GM21447 (cell line): Measurements from ENCODE around the gene PDE3B.
"Not testable (repeated sequence)": the region's sequence is repeated elsewhere in the genome, so short reads cannot be mapped to it uniquely, and the experiment has no call there.

Source experiments
- ATAC-seq: cut with Tn5 transposase; IDR thresholded peaks from one replicate; pipeline ENCODE4 v1.9.1; 2021; ENCODE audit not compliant: unreplicated experiment

PDE3B gene

GRCh38 chr11:14638561-14638960 lies 5.0 kb upstream of the PDE3B start:
- no peak for ATAC-seq

- no peak for ATAC-seq
Measured at GRCh38 chr11:14641801-14642200, 1.8 kb upstream of the PDE3B start.

GRCh38 chr11:14642453-14642852 lies 1.2 kb upstream of the PDE3B start:
- no peak for ATAC-seq

- ATAC-seq: no peak
Measured at GRCh38 chr11:14642873-14643696, 519 bp upstream of the PDE3B start.

GRCh38 chr11:14644226-14645014 lies 816 bp downstream of the PDE3B start:
- ATAC-seq: peak; percentile 54

- no peak for ATAC-seq
Measured at GRCh38 chr11:14645015-14645912, 1.7 kb downstream of the PDE3B start.

GRCh38 chr11:14645985-14646900 lies 2.6 kb downstream of the PDE3B start:
- ATAC-seq: no peak

GRCh38 chr11:14650064-14650463 lies 6.5 kb downstream of the PDE3B start:
- no peak for ATAC-seq

GRCh38 chr11:14653090-14653489 lies 9.5 kb downstream of the PDE3B start:
- ATAC-seq: no peak

- no peak for ATAC-seq
Measured at GRCh38 chr11:14655435-14655834, 11.8 kb downstream of the PDE3B start.

GRCh38 chr11:14656536-14657457 lies 13.2 kb downstream of the PDE3B start:
- no peak for ATAC-seq

GRCh38 chr11:14657841-14658240 lies 14.2 kb downstream of the PDE3B start:
- no peak for ATAC-seq

GRCh38 chr11:14664926-14665325 lies 21.3 kb downstream of the PDE3B start:
- not testable (repeated sequence) for ATAC-seq

- not testable (repeated sequence) for ATAC-seq
Measured at GRCh38 chr11:14667329-14667728, 23.7 kb downstream of the PDE3B start.

- ATAC-seq: no peak
Measured at GRCh38 chr11:14668731-14669301, 25.2 kb downstream of the PDE3B start.

- no peak for ATAC-seq
Measured at GRCh38 chr11:14669499-14669898, 25.9 kb downstream of the PDE3B start.

GRCh38 chr11:14669958-14670357 lies 26.4 kb downstream of the PDE3B start:
- no peak for ATAC-seq

GRCh38 chr11:14672635-14673034 lies 29.0 kb downstream of the PDE3B start:
- no peak for ATAC-seq

GRCh38 chr11:14673421-14673820 lies 29.8 kb downstream of the PDE3B start:
- no peak for ATAC-seq
